Measurements from ENCODE around the gene CBLN4. TPM values are rescaled to one million over a fixed set of nuclear protein-coding genes. Genes with fewer than 3 reads are reported as not detected.

The CBLN4 gene
- total RNA-seq (2022; extraction: Qiagen RNA extraction): not detected in 5 replicates

DNA sequence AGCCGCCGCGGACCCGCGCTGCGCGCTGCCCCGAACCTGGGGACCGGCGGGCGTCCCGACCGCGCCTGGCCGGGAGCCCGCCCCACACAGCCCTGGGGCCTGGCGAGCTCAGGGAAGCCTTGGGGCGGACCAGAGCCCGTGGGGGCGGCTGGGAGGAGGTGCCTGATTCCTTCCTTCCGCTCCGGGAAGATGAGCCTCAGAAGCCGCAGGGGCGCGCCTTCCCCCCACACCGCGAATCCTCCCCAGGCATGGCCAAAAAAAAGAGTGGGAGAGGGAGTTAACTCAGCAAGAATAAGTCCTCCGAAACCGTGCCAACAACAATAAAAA, at the start of gene CBLN4:
CBLN4 (minus strand) TSS at position 131 of the 327 bp plus-strand sequence. CDS start 1,348 bp downstream, outside the sequence.

Other genes with a start within 250 kb of the CBLN4 start
- not detected in 5 replicates for gene MC3R, start 243.2 kb upstream of the CBLN4 start, total RNA-seq (2022; extraction: Qiagen RNA extraction)